Peyer's patch (tissue), 4 donors: ENCODE data around the gene MBNL3. TPM values are rescaled to one million over a fixed set of nuclear protein-coding genes. Genes with fewer than 3 reads are reported as not detected.
"Not testable (repeated sequence)": the region's sequence is repeated elsewhere in the genome, so short reads cannot be mapped to it uniquely, and the experiment has no call there.

Experiments used
- DNase-seq, 3 donors: peaks; one replicate each; pipeline ENCODE4 v3.0.0-alpha.2; 2017 to 2019
- H3K27ac ChIP-seq, 4 donors: fragments of 200-600 bp; sonication (generic); one replicate each; pipeline ENCODE4 v1.5.1; 2016 to 2019
- H3K27me3 ChIP-seq, 2 donors: fragments of 200-600 bp; sonication (generic); one replicate each; pipeline ENCODE4 v1.5.1; 2019
- H3K36me3 ChIP-seq, 3 donors: fragments of 200-600 bp; sonication (generic); one replicate each; pipeline ENCODE4 v1.5.1; 2016 to 2019
- H3K4me1 ChIP-seq, 4 donors: fragments of 200-600 bp; sonication (generic); one replicate each; pipeline ENCODE4 v1.5.1; 2016 to 2019
- H3K4me3 ChIP-seq, 4 donors: fragments of 200-600 bp; sonication (generic); 1 replicate in 3 of 4; 2 replicates in 1 of 4; pipeline ENCODE4 v1.5.1; 2016 to 2019; ENCODE audit warnings: mild to moderate bottlenecking in 1 of 4
- H3K9me3 ChIP-seq, 4 donors: fragments of 200-600 bp; sonication (generic); one replicate each; pipeline ENCODE4 v1.5.1; 2016 to 2019; ENCODE audit warnings: mild to moderate bottlenecking in 1 of 4
- POLR2A ChIP-seq, 2 donors: fragments of 450-650 bp; IDR thresholded peaks; one replicate each; pipeline ENCODE4 v1.5.1; 2017; ENCODE audit warnings: antibody characterized with exemption in 2 of 2, mild to moderate bottlenecking in 2 of 2, moderate library complexity in 2 of 2
- total RNA-seq, 4 donors: library from RNA; depleted of rRNA; stranded (reverse); fragments of >200 nt; gene quantifications; one replicate each; pipeline ENCODE4 v1.1.0, GENCODE V29; 2016
- TF ChIP-seq, protein P1 (sequence below), 6 experiments: fragments of 450-650 bp in 4 of 6; fragments of 200-600 bp in 2 of 6; sonication (generic) in 1 of 6; IDR thresholded peaks; one replicate each; pipeline ENCODE4 v1.5.1; 2017 to 2019; ENCODE audit warnings: antibody characterized with exemption in 6 of 6, mild to moderate bottlenecking in 3 of 6, moderate library complexity in 1 of 6

Gene MBNL3
- total RNA-seq, 4 donors from 2014 or later, result 19.8 to 27.9 (median 24.1) TPM

DNA sequence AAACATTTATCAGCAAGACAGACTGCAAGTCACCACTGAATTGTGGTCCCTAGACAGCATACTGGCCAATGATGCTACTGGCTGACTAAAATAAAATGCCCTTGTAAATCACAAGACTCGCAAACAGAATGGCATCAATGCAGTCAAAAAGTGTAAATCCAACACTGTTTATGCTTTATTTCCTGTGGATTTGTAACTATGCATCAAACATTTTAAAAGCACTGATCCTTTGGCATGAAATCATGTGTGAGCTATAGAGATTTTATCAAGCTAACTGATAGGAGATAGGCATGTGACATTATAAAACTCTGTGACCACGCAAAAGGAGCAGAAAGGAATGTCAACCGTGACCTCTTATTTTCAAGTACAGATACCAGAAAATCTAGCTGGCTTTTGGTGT, 20.8 kb downstream of the MBNL3 start:
- Histone ChIP-seq H3K4me3 (no peak overlapping the region), H3K9me3 (no peaks in the 10 kb centered on the region), H3K27me3 (no peaks in the 10 kb centered on the region), H3K27ac (no peak overlapping the region), H3K4me1 (no peaks in the 10 kb centered on the region), H3K36me3 (no peaks in the 10 kb centered on the region)
- no peak for DNase-seq
- TF ChIP-seq, protein P1, sequence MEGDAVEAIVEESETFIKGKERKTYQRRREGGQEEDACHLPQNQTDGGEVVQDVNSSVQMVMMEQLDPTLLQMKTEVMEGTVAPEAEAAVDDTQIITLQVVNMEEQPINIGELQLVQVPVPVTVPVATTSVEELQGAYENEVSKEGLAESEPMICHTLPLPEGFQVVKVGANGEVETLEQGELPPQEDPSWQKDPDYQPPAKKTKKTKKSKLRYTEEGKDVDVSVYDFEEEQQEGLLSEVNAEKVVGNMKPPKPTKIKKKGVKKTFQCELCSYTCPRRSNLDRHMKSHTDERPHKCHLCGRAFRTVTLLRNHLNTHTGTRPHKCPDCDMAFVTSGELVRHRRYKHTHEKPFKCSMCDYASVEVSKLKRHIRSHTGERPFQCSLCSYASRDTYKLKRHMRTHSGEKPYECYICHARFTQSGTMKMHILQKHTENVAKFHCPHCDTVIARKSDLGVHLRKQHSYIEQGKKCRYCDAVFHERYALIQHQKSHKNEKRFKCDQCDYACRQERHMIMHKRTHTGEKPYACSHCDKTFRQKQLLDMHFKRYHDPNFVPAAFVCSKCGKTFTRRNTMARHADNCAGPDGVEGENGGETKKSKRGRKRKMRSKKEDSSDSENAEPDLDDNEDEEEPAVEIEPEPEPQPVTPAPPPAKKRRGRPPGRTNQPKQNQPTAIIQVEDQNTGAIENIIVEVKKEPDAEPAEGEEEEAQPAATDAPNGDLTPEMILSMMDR (IDR thresholded peaks at IDR 0.05), result no peak
- no peak for TF ChIP-seq POLR2A (IDR thresholded peaks at IDR 0.05)

DNA sequence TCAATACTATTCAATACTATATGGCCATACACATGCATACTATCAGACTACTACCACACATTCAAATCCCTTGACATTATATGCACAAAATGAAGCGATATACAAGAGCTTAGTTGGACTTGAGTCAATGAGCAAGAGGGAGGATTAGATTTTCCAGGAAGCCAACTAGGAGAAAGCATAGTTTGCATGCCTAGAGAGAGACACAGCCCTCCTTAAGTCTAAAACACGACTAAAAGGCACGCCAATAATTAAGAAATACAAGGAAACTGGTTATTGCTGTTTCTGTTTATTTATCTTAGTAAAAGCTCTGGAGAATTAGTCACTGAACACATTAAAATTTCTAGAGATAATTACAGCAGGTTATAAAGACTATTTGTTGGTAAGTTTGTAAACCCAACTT, 21.8 kb downstream of the MBNL3 start:
- TF ChIP-seq, protein P1 (IDR thresholded peaks at IDR 0.05), result no peak
- TF ChIP-seq POLR2A (IDR thresholded peaks at IDR 0.05), result no peak
- Histone ChIP-seq H3K4me1 (no peaks in the 10 kb centered on the region), H3K36me3 (no peaks in the 10 kb centered on the region), H3K27ac (no peak overlapping the region), H3K4me3 (no peak overlapping the region), H3K9me3 (no peaks in the 10 kb centered on the region), H3K27me3 (no peaks in the 10 kb centered on the region)
- no peak for DNase-seq

DNA sequence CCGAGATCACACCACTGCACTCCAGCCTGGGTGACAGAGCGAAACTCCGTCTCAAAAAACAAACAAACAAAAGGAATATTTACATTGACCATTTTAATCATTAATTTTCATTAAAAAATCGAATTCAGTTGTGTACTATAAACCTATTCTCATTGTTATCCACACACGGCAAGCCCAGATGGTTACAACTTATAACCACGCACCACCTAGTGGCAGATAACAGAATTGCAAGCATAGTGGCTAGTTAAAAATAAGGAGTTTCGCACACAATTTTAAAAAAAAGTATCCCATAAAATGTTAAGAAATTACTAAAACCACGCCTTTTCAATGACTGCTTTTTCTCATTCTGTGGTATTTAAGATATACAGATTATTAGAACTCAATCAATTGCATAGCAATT, 25.4 kb downstream of the MBNL3 start:
- Histone ChIP-seq H3K4me3 (no peak overlapping the region), H3K4me1 (no peaks in the 10 kb centered on the region), H3K27ac (no peak overlapping the region), H3K9me3 (no peaks in the 10 kb centered on the region), H3K36me3 (no peaks in the 10 kb centered on the region), H3K27me3 (no peaks in the 10 kb centered on the region)
- DNase-seq, result peak in 2 of 3 donors; percentile 24 to 61
- no peak for TF ChIP-seq POLR2A (IDR thresholded peaks at IDR 0.05)
- TF ChIP-seq, protein P1 (IDR thresholded peaks at IDR 0.05), result peak in 5 of 6 experiments; percentile 42 to 67 (median 53)

- H3K4me3 ChIP-seq, result no peak overlapping the region
Measured at GRCh38 chrX:132461886-132462285, 27.0 kb downstream of the MBNL3 start.

DNA sequence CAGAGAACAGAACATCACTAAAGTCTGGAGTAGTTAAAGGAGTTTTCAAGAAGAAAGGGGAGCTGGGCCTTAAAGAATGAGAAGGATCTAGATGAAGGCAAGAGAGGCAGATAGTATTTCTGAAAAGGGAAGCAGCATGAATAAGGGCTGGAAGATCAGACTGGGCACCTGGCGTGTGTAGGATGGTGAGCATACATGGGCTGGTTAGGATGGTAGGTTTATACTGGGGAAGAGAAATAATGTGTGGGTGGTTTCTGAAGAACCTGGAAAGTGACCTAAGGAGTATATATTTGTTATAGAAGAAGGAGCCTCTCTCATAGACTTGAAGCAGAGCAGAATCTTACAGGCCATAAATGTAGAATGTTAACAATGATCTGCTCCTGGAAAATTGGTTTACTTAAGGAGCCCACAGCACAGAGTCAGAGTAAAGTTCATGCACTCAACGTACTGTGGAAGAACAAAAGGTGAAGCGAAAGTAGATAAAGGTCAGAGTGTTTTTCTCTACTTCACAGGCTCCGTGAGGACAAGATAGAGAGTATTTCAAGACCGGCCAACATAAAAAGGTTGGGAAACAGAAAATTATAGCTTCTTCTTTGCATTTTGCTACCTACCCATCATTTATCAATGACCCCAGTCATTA, 35.8 kb downstream of the MBNL3 start:
- DNase-seq, result no peak
- no peaks in the 10 kb centered on the region for H3K4me1 ChIP-seq
- no peaks in the 10 kb centered on the region for H3K27me3 ChIP-seq
- H3K36me3 ChIP-seq, result no peaks in the 10 kb centered on the region
- H3K9me3 ChIP-seq, result no peaks in the 10 kb centered on the region
- no peak overlapping the region for H3K27ac ChIP-seq
- no peak for TF ChIP-seq POLR2A (IDR thresholded peaks at IDR 0.05)
- TF ChIP-seq, protein P1 (IDR thresholded peaks at IDR 0.05), result no peak
- no peak overlapping the region for H3K4me3 ChIP-seq

More at GRCh38 chrX:132461886-132462285, 27.0 kb downstream of the MBNL3 start:
- Histone ChIP-seq H3K9me3 (no peaks in the 10 kb centered on the region), H3K4me1 (no peaks in the 10 kb centered on the region), H3K27me3 (no peaks in the 10 kb centered on the region), H3K27ac (no peak overlapping the region), H3K36me3 (no peaks in the 10 kb centered on the region)
- DNase-seq, result no peak
- TF ChIP-seq, protein P1 (IDR thresholded peaks at IDR 0.05), result no peak
- no peak for TF ChIP-seq POLR2A (IDR thresholded peaks at IDR 0.05)

DNA sequence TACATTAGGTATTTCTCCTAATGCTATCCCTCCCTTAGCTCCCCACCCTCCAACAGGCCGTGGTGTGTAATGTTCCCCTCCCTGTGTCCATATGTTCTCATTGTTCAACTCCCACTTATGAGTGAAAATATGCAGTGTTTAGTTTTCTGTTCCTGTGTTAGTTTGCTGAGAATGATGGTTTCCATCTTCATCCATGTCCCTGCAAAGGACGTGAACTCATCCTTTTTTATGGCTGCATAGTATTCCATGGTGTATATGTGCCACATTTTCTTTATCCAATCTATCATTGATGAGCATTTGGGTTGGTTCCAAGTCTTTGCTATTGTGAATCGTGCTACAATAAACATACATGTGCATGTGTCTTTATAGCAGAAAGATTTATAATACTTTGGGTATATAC, 42.9 kb downstream of the MBNL3 start:
- not testable (repeated sequence) for DNase-seq, H3K27ac ChIP-seq, H3K27me3 ChIP-seq, H3K9me3 ChIP-seq, H3K4me1 ChIP-seq, H3K36me3 ChIP-seq, H3K4me3 ChIP-seq
